ENCODE data around the gene USP9X. TPM values are rescaled to one million over a fixed set of nuclear protein-coding genes. Genes with fewer than 3 reads are reported as not detected.

The USP9X gene
- total and polyA plus RNA-seq, 9 of the 15 experiments (the other 6 are each of a cell fraction or from before 2014, with no cell fraction given), result 10.9 to 47.8 (median 29.5) TPM

- Histone ChIP-seq H3K4me2 (ENCODE audit: insufficient read depth, low read length) (peak overlapping the region; percentile 5; the same call in 1 of the 2 replicates), H3K36me3 (ENCODE audit: control insufficient read depth, insufficient read depth, low read length) (no peaks in the 10 kb centered on the region; the same call in 2 of the 3 replicates), H3K4me3 (no peak overlapping the region), H3K27ac (ENCODE audit: extremely low read depth, low read depth, low read length) (no peak overlapping the region), H3K79me2 (ENCODE audit: control insufficient read depth, insufficient read depth, low read length) (peaks cover 91% of the 10 kb centered on the region), H3K27me3 (ENCODE audit: control insufficient read depth in 2 of 2, insufficient read depth in 2 of 2, low read length in 2 of 2) (no peaks in the 10 kb centered on the region), H2AFZ (ENCODE audit: low read depth, low read length) (no peak overlapping the region), H3K9me1 (ENCODE audit: control insufficient read depth, insufficient read depth, low read length) (no peaks in the 10 kb centered on the region), H3K9ac (ENCODE audit: insufficient read depth in 1 of 2, low read depth in 2 of 2, low read length in 2 of 2) (no peak overlapping the region), H3K9me3 (replicated peaks; ENCODE audit: control insufficient read depth, insufficient read depth, low read depth, low read length) (no peaks in the 10 kb centered on the region), H3K4me1 (replicated peaks in 1 of 2; ENCODE audit: control insufficient read depth in 2 of 2, insufficient read depth in 2 of 2, low read length in 2 of 2) (peaks cover 13 to 25% of the 10 kb centered on the region in 2 experiments; a peak in 4 of 5 replicates), H4K20me1 (replicated peaks; ENCODE audit: control insufficient read depth, insufficient read depth, low read length) (peaks cover 44% of the 10 kb centered on the region)
- ATAC-seq, result peak; percentile 50
- peak; percentile 46 for FAIRE-seq
- in situ Hi-C loops (cut with MboI) (no loop called here), intact Hi-C loops (cut with micrococcal nuclease) (loop anchor here (5.0 to 10.0 kb wide), 4 partner anchors 64 to 456 kb away; no protein-coding TSS in a partner anchor)
- 4% methylated on average over 7 of the region's 7 CpGs for WGBS (ENCODE audit: insufficient coverage, low coverage, missing lambda C conversion rate)
- TF ChIP-seq FOSL1 (tag; conservative IDR thresholded peaks at IDR 0.05) (0 out of 2 replicates have a peak, but pooled peaks have one; percentile 16), ZC3H8 (IDR thresholded peaks at IDR 0.05) (no peak), SREBF1 (IDR thresholded peaks at IDR 0.05; ENCODE audit: borderline replicate concordance, low read depth, low read length) (no peak), MAFK (IDR thresholded peaks at IDR 0.05; ENCODE audit: low read length) (no peak), EGR1 (conservative IDR thresholded peaks at IDR 0.05) (peak; percentile 29; the same call in 1 of the 2 replicates), SMARCE1 (IDR thresholded peaks at IDR 0.05) (no peak), USF2 (CRISPR knock-in tag; IDR thresholded peaks at IDR 0.05) (no peak), HNRNPLL (IDR thresholded peaks at IDR 0.05; ENCODE audit: low read depth, low read length, poor library complexity, severe bottlenecking) (no peak), ZHX1 (conservative IDR thresholded peaks at IDR 0.05; ENCODE audit: low read length) (no peak), SMC3 (conservative IDR thresholded peaks at IDR 0.05; ENCODE audit: insufficient read depth, low read depth, low read length) (no peak)
- peak in 1 of 4 experiments; percentile 13 for DNase-seq (ENCODE audit: extremely low read depth in 1 of 4, low spot score in 3 of 4)
- ChIA-PET CTCF (ENCODE audit: low intra/inter-chr PET ratio) (no interaction called here), POLR2A (interaction anchor here (0.9 to 1.4 kb wide), 2 partner anchors 26 to 101 kb away, joined by 3 to 4 read pairs; partner anchors contain the start of gene USP9X)
- no TSS peak for BruUV-seq (replicated peaks)
Measured at GRCh38 chrX:41110801-41111625, 25.8 kb downstream of the USP9X start.
